COR-L47 (cell line): ENCODE measurements around the gene HECW1.
A peak's percentile ranks its signal among the peaks of the same experiment; 100 is the strongest.
"Not testable (repeated sequence)": the region's sequence is repeated elsewhere in the genome, so short reads cannot be mapped to it uniquely, and the experiment has no call there.

Experiments used
- DNase-seq: peaks from one replicate; lab custom pipeline; 2025; lab: John Stamatoyannopoulos, UW

The HECW1 gene

GRCh38 chr7:43311052-43311451 lies 198.6 kb downstream of the HECW1 start:
- DNase-seq: no peak

GRCh38 chr7:43311694-43312093 lies 199.2 kb downstream of the HECW1 start:
- no peak for DNase-seq

GRCh38 chr7:43313628-43314378 lies 201.4 kb downstream of the HECW1 start:
- DNase-seq: no peak

GRCh38 chr7:43314379-43315158 lies 202.1 kb downstream of the HECW1 start:
- no peak for DNase-seq

- DNase-seq: no peak
These were observed 204.6 kb downstream of the HECW1 start for GRCh38 chr7:43317075-43317474.

- DNase-seq: no peak
These were observed 205.8 kb downstream of the HECW1 start for GRCh38 chr7:43318188-43318770.

- no peak for DNase-seq
These were observed 213.1 kb downstream of the HECW1 start for GRCh38 chr7:43325595-43325994.

- no peak for DNase-seq
These were observed 215.9 kb downstream of the HECW1 start for GRCh38 chr7:43328336-43328735.

GRCh38 chr7:43328785-43329380 lies 216.4 kb downstream of the HECW1 start:
- no peak for DNase-seq

- no peak for DNase-seq
These were observed 219.8 kb downstream of the HECW1 start for GRCh38 chr7:43332193-43332796.

GRCh38 chr7:43337191-43337590 lies 224.7 kb downstream of the HECW1 start:
- no peak for DNase-seq

GRCh38 chr7:43337811-43338210 lies 225.4 kb downstream of the HECW1 start:
- no peak for DNase-seq

GRCh38 chr7:43341132-43341531 lies 228.7 kb downstream of the HECW1 start:
- no peak for DNase-seq

- DNase-seq: not testable (repeated sequence)
These were observed 231.0 kb downstream of the HECW1 start for GRCh38 chr7:43343417-43343816.

GRCh38 chr7:43345696-43346095 lies 233.2 kb downstream of the HECW1 start:
- DNase-seq: not testable (repeated sequence)

GRCh38 chr7:43351683-43352082 lies 239.2 kb downstream of the HECW1 start:
- DNase-seq: no peak

GRCh38 chr7:43353902-43354301 lies 241.5 kb downstream of the HECW1 start:
- DNase-seq: no peak

- peak; percentile 70 for DNase-seq
These were observed 250.2 kb downstream of the HECW1 start for GRCh38 chr7:43362652-43363034.

- no peak for DNase-seq
These were observed 250.8 kb downstream of the HECW1 start for GRCh38 chr7:43363035-43363791.

- DNase-seq: no peak
These were observed 251.9 kb downstream of the HECW1 start for GRCh38 chr7:43364391-43364790.

GRCh38 chr7:43372676-43373355 lies 260.4 kb downstream of the HECW1 start:
- DNase-seq: no peak
